TTC549 (cell line): ENCODE measurements around the gene MAPT.
"Not testable (repeated sequence)": the region's sequence is repeated elsewhere in the genome, so short reads cannot be mapped to it uniquely, and the experiment has no call there.

Experiments
- FAIRE-seq: peaks from 2 replicates; lab custom pipeline; 2012; peaks lifted over from hg19 to GRCh38; lab: Jason Lieb, UNC

The MAPT gene

DNA sequence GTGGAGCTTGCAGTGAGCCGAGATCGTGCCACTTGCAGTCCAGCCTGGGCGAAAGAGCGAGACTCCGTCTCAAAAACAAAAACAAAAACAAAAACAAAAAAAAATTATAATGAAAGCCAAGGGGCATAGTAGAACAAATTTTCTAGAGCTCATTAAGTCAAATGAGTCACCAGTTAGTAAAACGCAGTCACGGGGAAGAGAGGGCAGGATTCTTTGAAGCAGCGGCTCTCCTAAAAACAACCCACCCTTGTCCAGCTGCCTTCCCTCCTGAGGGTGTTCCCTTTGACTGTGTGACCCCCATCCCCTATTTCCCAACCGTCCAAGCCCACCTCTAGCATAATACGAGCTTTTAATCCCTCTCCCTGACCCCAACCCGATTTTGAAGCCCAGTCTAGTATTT is 60.6 kb downstream of the MAPT start:
- FAIRE-seq: no peak

- FAIRE-seq: no peak
Observed at GRCh38 chr17:45955326-45955725, 61.0 kb downstream of the MAPT start.

DNA sequence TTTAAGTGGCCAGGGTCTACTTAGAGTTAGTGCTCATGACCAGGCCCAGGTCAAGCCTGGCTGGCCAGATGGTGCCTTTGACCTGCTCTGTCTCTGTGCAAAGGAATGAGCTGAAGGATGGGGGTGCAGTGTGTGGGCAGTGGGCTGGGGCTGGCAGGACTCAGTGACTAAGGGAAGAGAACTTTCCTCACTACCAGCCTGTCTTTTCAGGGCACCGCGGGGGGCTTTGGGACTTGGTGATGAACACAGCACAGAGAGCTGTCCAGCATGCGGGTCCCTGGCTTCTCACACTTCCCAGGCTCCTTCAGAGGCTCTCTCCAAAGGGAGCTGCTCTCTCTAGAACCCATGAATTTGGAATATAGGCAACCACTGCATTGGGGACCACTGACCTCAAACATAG is 61.7 kb downstream of the MAPT start:
- FAIRE-seq: no peak

DNA sequence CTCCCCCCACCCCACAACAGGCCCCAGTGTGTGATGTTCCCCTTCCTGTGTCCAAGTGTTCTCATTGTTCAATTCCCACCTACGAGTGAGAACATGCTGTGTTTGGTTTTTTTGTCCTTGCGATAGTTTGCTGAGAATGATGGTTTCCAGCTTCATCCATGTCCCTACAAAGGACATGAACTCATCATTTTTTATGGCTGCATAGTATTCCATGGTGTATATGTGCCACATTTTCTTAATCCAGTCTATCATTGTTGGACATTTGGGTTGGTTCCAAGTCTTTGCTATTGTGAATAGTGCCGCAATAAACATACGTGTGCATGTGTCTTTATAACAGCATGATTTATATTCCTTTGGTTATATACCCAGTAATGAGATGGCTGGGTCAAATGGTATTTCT is 62.4 kb downstream of the MAPT start:
- not testable (repeated sequence) for FAIRE-seq

- no peak for FAIRE-seq
Observed at GRCh38 chr17:45958307-45958706, 64.0 kb downstream of the MAPT start.

DNA sequence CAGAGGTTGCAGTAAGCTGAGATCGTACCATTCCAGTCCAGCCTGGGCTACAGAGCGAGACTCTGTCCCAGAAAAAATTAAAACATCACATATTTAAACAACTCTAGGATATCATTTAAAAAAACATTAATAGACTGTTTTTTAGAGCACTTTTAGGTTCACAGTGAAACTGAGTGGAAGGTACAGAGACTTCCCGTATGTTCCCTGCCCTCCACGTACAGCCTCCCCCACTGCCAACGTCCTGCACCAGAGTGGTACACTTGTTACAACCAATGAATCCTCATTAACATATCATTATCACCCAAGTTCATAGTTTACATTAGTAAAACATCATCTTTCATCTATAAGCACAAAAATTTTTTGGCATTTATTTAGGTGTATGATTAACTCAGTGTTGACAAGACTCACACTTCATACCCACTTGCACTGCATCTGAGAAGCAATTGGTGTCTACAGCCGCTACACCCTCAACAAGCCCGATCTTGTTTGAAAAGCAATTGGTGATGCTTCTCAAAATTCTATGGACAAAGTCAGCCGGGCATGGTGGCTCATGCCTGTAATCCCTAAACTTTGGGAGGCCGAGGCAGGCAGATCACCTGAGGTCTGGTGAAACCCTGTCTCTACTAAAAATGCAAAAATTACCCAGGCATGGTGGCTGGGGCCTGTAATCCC is 64.8 kb downstream of the MAPT start:
- FAIRE-seq: no peak

DNA sequence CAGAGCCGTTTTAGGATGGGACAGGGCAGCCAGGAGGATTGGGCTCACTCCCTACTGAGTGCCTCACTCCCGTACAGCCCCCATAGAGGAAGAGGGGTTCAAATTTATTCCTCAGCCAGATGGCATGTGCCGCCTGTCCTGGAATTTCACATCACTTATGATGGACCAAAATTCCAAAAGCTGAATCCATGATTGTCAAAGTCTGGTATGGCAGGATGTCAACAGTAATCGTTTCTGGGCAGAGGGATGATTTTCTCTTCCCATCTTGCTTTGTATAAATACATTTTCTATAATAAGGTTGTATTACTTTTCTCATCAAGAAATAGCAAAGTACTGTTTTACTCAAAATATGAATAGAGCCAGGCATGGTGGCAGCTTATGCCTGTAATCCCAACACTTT is 66.0 kb downstream of the MAPT start:
- no peak for FAIRE-seq

DNA sequence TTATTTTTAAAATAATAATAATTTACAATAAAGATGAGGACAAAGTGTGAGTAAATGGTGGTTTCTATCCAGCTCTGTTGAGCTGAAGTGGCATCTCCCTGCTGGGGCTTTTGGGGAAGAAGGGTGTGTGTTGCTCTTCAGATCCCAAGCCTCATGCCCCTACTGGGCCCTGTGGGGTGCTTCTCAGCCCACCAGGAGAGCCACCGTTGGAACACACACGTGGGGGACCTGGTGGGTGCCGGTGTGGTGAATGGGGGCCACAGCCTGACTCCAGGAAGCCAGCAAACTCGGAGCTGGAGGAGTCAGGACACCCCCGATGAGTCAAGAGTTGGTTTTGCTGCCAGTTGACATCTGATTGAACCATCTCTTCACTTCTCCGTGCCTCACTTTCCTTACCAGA is 66.9 kb downstream of the MAPT start:
- no peak for FAIRE-seq

GRCh38 chr17:45962221-45962972 is 68.0 kb downstream of the MAPT start:
- FAIRE-seq: no peak

DNA sequence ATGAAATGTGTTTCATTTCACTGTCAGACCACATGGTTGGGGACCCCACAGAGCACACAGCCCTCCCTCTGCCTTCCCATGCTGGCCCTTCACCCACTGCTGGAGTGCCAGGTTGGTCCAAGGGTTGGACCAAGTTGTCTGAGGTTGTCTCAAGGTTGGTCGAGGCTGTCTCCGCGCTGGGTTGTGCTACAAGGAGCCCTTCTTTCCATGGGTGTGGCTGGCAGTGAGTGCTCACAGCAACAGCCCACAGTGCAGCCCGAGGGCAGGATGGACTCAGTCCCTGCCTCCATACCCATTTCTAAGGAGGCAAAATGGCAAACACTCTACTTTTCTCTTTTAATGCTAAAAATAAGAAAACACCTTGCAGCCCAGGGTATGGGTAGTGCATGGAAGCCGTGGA is 68.9 kb downstream of the MAPT start:
- FAIRE-seq: no peak

DNA sequence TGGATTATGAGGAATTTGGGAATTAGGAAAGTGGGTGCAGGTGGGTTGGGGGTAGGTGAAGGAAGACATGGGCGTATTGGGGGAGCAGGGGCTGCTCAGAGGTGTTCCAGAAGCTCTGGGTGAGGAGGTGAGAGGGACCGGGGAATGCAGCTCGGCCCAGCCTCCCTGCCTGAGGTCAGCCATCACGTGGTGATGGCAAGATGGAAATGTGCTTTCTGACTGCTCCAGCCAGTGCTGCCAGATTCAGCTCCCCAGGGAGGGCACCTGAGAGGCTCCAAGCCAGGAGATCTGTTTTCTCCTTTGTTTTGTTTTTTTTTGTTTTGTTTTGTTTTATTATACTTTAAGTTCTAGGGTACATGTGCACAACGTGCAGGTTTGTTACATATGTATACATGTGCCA is 69.5 kb downstream of the MAPT start:
- no peak for FAIRE-seq

GRCh38 chr17:45964634-45965033 is 70.3 kb downstream of the MAPT start:
- FAIRE-seq: no peak

DNA sequence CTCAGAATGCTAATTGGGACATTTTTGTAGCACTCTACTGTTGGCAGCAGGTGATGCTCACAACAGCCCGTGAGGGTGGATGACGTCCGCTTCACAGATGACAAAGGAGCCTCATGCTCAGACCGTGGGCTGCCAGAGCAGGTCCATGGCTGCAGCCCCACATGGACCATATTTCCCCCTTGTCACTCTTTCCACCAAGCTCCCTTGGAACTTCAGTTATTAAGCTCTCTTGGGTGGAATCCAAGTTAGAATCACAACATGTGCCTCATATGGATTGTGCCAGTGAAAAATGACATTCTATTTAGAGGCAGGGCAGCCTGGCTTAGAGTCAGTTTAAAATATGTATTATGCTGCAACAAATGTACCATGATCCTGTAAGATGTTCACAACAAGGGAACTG is 71.5 kb downstream of the MAPT start:
- FAIRE-seq: no peak

GRCh38 chr17:45966606-45967280 is 72.4 kb downstream of the MAPT start:
- FAIRE-seq: no peak

DNA sequence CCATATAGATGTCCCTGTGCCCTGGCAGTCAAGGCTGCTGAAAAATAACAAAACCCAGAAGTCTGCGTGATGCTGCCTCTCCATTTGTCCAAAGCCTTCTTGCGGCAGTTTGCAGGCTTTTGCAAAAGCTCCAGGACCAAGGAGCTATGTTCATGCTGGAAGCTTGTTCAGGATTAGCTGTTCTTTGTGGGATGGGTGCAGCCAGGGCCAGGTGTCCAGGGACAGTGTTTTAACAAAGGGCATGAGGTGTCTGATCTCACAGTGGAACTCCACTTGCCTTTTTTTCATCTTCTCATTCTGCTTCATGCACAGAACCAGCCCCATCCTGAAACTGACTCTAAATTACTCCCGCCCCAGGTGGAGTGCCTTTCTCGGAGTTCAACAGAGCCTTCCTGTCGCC is 73.0 kb downstream of the MAPT start:
- no peak for FAIRE-seq

DNA sequence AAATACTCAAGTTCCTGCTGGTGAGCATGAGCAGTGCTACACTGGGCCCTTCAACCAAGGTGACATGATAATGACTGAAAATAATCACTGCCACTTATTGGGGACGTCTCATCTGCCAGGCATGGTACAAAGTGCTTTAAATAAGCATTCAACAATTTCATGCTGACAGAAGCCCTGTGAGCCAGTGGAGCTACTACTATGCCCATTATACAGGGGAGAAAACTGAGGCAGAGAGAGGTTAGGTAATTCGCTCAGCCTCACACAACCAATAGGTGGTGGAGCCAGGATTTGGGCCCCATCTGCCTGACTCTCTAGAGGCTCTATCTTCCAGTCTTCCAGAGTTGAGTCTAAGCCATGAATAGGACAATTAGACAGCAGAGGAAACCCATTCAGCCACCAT is 74.4 kb downstream of the MAPT start:
- FAIRE-seq: no peak

- no peak for FAIRE-seq
Observed at GRCh38 chr17:45969726-45970125, 75.4 kb downstream of the MAPT start.

DNA sequence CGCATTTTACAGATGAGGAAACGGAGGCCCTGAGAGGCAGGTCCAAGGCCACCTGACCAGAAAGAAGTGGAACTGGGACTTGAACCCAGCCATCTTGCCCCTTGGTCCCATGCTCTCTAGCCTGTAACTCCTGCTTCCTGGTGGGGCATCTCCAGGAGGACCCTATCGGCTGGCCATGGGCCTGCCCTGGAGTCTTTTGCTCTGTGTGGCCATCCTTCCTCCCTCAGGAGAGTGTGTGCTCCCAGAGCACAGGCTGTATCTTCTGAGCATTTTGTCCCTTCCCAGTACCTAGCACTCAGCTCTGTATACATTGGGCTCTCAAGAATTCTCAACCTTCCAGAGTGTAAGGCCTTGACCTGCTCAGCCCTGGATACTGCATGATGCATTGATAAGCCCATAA is 76.3 kb downstream of the MAPT start:
- no peak for FAIRE-seq

- no peak for FAIRE-seq
Observed at GRCh38 chr17:45971698-45972141, 77.4 kb downstream of the MAPT start.

DNA sequence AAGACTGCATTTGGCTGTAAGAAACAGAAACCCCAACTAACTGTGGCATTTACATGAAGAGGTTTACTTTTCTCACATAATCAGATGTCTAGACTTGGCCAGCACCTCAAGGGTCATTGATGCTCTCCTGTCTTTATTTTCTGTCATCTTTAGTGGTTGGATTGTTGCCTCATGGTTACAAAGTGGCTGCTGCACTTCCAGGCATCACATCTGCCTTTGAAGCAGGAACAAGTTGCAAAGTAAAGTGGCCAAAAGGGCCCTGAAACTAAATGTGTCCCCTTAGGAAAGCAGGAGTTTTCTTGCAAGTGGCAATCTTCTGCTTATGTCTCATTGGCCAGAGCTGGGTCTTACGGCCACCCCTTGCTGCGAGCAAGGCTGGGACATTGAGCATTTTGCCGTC is 78.2 kb downstream of the MAPT start:
- FAIRE-seq: no peak

- FAIRE-seq: no peak
Observed at GRCh38 chr17:45973099-45973780, 78.9 kb downstream of the MAPT start.

DNA sequence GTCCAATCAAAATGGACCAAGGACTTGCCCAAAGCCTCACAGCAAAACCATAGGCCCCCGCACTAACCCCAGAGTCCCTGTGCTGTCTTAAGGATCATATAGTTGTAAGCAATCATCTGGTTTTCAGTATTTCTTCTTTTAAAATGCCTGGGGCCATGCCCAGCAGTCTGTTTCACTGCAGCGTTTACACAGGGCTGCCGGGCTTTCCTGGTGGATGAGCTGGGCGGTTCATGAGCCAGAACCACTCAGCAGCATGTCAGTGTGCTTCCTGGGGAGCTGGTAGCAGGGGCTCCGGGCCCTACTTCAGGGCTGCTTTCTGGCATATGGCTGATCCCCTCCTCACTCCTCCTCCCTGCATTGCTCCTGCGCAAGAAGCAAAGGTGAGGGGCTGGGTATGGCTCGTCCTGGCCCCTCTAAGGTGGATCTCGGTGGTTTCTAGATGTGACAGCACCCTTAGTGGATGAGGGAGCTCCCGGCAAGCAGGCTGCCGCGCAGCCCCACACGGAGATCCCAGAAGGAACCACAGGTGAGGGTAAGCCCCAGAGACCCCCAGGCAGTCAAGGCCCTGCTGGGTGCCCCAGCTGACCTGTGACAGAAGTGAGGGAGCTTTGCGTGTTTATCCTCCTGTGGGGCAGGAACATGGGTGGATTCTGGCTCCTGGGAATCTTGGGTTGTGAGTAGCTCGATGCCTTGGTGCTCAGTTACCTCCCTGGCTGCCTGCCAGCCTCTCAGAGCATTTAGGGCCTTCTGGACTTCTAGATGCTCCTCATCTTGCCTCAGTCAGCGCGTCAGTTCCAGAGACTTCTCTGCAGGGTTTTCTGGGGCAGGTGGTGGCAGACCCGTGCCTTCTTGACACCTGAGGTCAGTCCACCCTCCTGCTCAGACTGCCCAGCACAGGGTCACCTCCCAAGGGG is 79.8 kb downstream of the MAPT start:
- no peak for FAIRE-seq
